Muscle of arm (tissue), 12 donors: ENCODE measurements around the gene ADGRD1. TPM values are rescaled to one million over a fixed set of nuclear protein-coding genes. Genes with fewer than 3 reads are reported as not detected.
A peak's percentile ranks its signal among the peaks of the same experiment; 100 is the strongest.
"Not testable (repeated sequence)": the region's sequence is repeated elsewhere in the genome, so short reads cannot be mapped to it uniquely, and the experiment has no call there.

Experiments used
- DNase-seq: peaks from one replicate; pipeline ENCODE4 v3.0.0-alpha.2; 2013
- polyA plus RNA-seq, 12 donors: library from polyadenylated mRNA; unstranded; fragments of 120-200 nt; gene quantifications; one replicate each; pipeline ENCODE4 v1.2.1, GENCODE V29; 2013; ENCODE audit not compliant: insufficient read length in 12 of 12

The ADGRD1 gene
- polyA plus RNA-seq, 12 donors, result 5.5 to 37.3 (median 11.8) TPM; not detected in 1

GRCh38 chr12:131119345-131119744 lies 165.6 kb downstream of the ADGRD1 start:
- not testable (repeated sequence) for DNase-seq

GRCh38 chr12:131119936-131120335 lies 166.2 kb downstream of the ADGRD1 start:
- no peak for DNase-seq

- DNase-seq, result no peak
Observed at GRCh38 chr12:131120831-131121271, 167.1 kb downstream of the ADGRD1 start.

GRCh38 chr12:131121705-131122405 lies 168.1 kb downstream of the ADGRD1 start:
- DNase-seq, result no peak

GRCh38 chr12:131122631-131123030 lies 168.9 kb downstream of the ADGRD1 start:
- no peak for DNase-seq

GRCh38 chr12:131123817-131124216 lies 170.1 kb downstream of the ADGRD1 start:
- no peak for DNase-seq

- DNase-seq, result no peak
Observed at GRCh38 chr12:131124487-131125280, 171.0 kb downstream of the ADGRD1 start.

- no peak for DNase-seq
Observed at GRCh38 chr12:131126662-131127173, 173.0 kb downstream of the ADGRD1 start.

GRCh38 chr12:131128556-131128955 lies 174.8 kb downstream of the ADGRD1 start:
- no peak for DNase-seq

- DNase-seq, result not testable (repeated sequence)
Observed at GRCh38 chr12:131128966-131129619, 175.4 kb downstream of the ADGRD1 start.

GRCh38 chr12:131129839-131130238 lies 176.1 kb downstream of the ADGRD1 start:
- DNase-seq, result no peak

- no peak for DNase-seq
Observed at GRCh38 chr12:131130311-131130911, 176.7 kb downstream of the ADGRD1 start.

GRCh38 chr12:131131077-131131807 lies 177.5 kb downstream of the ADGRD1 start:
- no peak for DNase-seq

- DNase-seq, result no peak
Observed at GRCh38 chr12:131131808-131132117, 178.1 kb downstream of the ADGRD1 start.

- peak; percentile 73 for DNase-seq
Observed at GRCh38 chr12:131132118-131132892, 178.6 kb downstream of the ADGRD1 start.

- no peak for DNase-seq
Observed at GRCh38 chr12:131133015-131133905, 179.6 kb downstream of the ADGRD1 start.

GRCh38 chr12:131133994-131134393 lies 180.3 kb downstream of the ADGRD1 start:
- DNase-seq, result no peak

- DNase-seq, result no peak
Observed at GRCh38 chr12:131134523-131135310, 181.0 kb downstream of the ADGRD1 start.
